IPS-NIHi11 (cell line): ENCODE data around the gene RPS2.
A peak's percentile ranks its signal among the peaks of the same experiment; 100 is the strongest.
"Not testable (repeated sequence)": the region's sequence is repeated elsewhere in the genome, so short reads cannot be mapped to it uniquely, and the experiment has no call there.

Source experiments
- DNase-seq: peaks from one replicate; pipeline ENCODE4 v3.0.0; 2012; ENCODE audit warnings: mixed read lengths, low spot score

Gene RPS2

GRCh38 chr16:1941162-1942046 is 23.2 kb downstream of the RPS2 start:
- DNase-seq: no peak

- no peak for DNase-seq
Measured at GRCh38 chr16:1940273-1941161, 24.1 kb downstream of the RPS2 start.

GRCh38 chr16:1939833-1940232 is 24.8 kb downstream of the RPS2 start:
- DNase-seq: not testable (repeated sequence)

GRCh38 chr16:1938910-1939309 is 25.7 kb downstream of the RPS2 start:
- DNase-seq: no peak

- DNase-seq: no peak
Measured at GRCh38 chr16:1938316-1938715, 26.3 kb downstream of the RPS2 start.

GRCh38 chr16:1936945-1937479 is 27.6 kb downstream of the RPS2 start:
- no peak for DNase-seq

- no peak for DNase-seq
Measured at GRCh38 chr16:1933097-1933661, 31.4 kb downstream of the RPS2 start.

- DNase-seq: peak; percentile 73
Measured at GRCh38 chr16:1932050-1933028, 32.3 kb downstream of the RPS2 start.

- no peak for DNase-seq
Measured at GRCh38 chr16:1930338-1930720, 34.3 kb downstream of the RPS2 start.

GRCh38 chr16:1929578-1930337 is 34.9 kb downstream of the RPS2 start:
- DNase-seq: peak; percentile 96

- DNase-seq: peak; percentile 66
Measured at GRCh38 chr16:1929105-1929504, 35.5 kb downstream of the RPS2 start.

GRCh38 chr16:1926271-1926670 is 38.4 kb downstream of the RPS2 start:
- DNase-seq: no peak

GRCh38 chr16:1924095-1924494 is 40.5 kb downstream of the RPS2 start:
- no peak for DNase-seq

GRCh38 chr16:1923299-1924034 is 41.2 kb downstream of the RPS2 start:
- peak; percentile 61 for DNase-seq

GRCh38 chr16:1922357-1922756 is 42.3 kb downstream of the RPS2 start:
- DNase-seq: no peak

- DNase-seq: peak; percentile 84
Measured at GRCh38 chr16:1920727-1921171, 43.9 kb downstream of the RPS2 start.

- DNase-seq: not testable (repeated sequence)
Measured at GRCh38 chr16:1920122-1920521, 44.5 kb downstream of the RPS2 start.

- DNase-seq: no peak
Measured at GRCh38 chr16:1919327-1919998, 45.2 kb downstream of the RPS2 start.
